Testis (tissue), 3 donors: ENCODE data around the gene SLC52A3. TPM values are rescaled to one million over a fixed set of nuclear protein-coding genes. Genes with fewer than 3 reads are reported as not detected.
A peak's percentile ranks its signal among the peaks of the same experiment; 100 is the strongest.

Experiments
- DNase-seq: peaks from one replicate; pipeline ENCODE4 v3.0.0-alpha.2; 2019
- H3K27ac ChIP-seq, 2 donors: fragments of 200-600 bp; sonication (generic); one replicate each; pipeline ENCODE4 v1.5.1; 2019
- H3K27me3 ChIP-seq: fragments of 200-600 bp; sonication (generic); one replicate; pipeline ENCODE4 v1.5.1; 2019
- H3K36me3 ChIP-seq: fragments of 200-600 bp; sonication (generic); one replicate; pipeline ENCODE4 v1.5.1; 2017; ENCODE audit warnings: low read depth; ENCODE audit errors: missing control alignments
- H3K4me1 ChIP-seq: fragments of 200-600 bp; sonication (generic); one replicate; pipeline ENCODE4 v1.5.1; 2019
- H3K4me3 ChIP-seq, 2 donors: fragments of 200-600 bp; sonication (generic); one replicate each; pipeline ENCODE4 v1.5.1; 2017 to 2019
- H3K9me3 ChIP-seq: fragments of 200-600 bp; sonication (generic); one replicate; pipeline ENCODE4 v1.5.1; 2017
- POLR2A ChIP-seq: fragments of 450-650 bp; IDR thresholded peaks from one replicate; pipeline ENCODE4 v1.6.1; 2017; ENCODE audit warnings: antibody characterized with exemption, mild to moderate bottlenecking, moderate library complexity
- WGBS, 2 donors: methylation state at CpG; one replicate each; pipeline ENCODE4 v1.1.5; 2018; 5-methylcytosine and 5-hydroxymethylcytosine counted together
- intact Hi-C: fragments of 100-400 bp; cut with DNase I; formaldehyde crosslinking; loops from one replicate; pipeline ENCODE4 v1.15.1; 2023; ENCODE audit warnings: low total_unique reads
- polyA plus RNA-seq: library from polyadenylated mRNA; stranded (reverse); fragments of 350-450 nt; fragmentation: Illumina TruSeq; extraction: RNeasy Lipid Tissue Mini Kit (QIAGEN cat#74804); gene quantifications from one replicate; pipeline ENCODE4 v1.2.3, GENCODE V29; 2014; ENCODE audit warnings: low read depth, low replicate concordance; ENCODE audit not compliant: insufficient read depth
- total RNA-seq, 2 donors: library from RNA; depleted of rRNA; stranded (reverse); fragments of >200 nt; gene quantifications; one replicate each; pipeline ENCODE4 v1.2.3, GENCODE V29; 2016
- TF ChIP-seq, protein P1 (sequence below), 3 experiments: fragments of 450-650 bp in 2 of 3; fragments of 200-600 bp in 1 of 3; sonication (generic) in 1 of 3; IDR thresholded peaks; one replicate each; pipeline ENCODE4 v1.5.1; 2016 to 2019; ENCODE audit warnings: antibody characterized with exemption in 3 of 3, mild to moderate bottlenecking in 2 of 3, moderate library complexity in 1 of 3

Gene SLC52A3
- total and polyA plus RNA-seq, 3 donors from 2014 or later, result 130 to 247 (median 187) TPM

DNA sequence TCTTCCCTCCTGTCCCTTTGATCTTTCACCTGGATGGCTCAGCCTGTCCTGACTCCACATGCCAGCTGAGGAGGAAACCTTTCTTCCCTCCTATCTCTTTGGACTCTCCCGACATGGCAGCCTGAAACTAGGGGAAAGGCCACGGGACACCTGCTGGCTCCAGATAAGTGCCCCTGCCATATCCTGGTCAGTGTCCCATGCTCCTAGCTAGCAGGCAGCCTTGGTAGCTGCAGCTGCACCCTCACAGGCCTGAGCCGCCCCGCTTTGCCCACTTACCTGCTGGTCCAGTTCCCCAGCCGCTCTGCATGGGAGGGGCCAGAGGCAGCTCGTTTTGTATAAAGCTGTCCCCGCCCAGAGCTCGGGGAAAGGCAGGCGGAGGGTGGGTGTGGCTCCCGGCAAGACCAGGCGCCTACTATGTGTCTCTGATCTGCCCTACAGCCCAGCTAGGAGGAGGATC, 7.4 kb upstream of the SLC52A3 start:
- WGBS, 2 donors, result 41 to 50% methylated on average over 11 of the region's 11 CpGs
- H3K9me3 ChIP-seq, result no peaks in the 10 kb centered on the region
- intact Hi-C loops, result no loop called here

DNA sequence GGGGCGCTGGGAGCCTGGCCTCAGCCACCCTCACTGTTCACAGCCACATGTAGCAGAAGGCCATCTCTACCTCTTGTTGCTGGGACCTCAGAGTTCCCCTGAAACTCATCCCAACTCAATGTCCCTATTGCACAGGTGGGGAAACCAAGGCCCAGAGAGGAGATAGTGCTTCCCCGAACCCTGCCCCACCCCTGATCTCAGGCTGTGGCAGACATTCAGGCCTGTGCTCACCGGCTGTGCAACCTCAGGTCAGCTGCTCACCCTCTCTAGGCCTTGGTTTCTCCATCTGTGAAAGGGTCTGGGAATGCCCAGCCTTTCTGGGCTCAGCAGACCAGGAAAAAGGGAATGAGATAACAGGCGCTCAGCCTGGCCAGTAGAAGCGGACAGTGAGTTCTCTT, 6.4 kb upstream of the SLC52A3 start:
- Histone ChIP-seq H3K27ac (peak overlapping the region in 1 of 2 donors; percentile 15), H3K4me1 (peaks cover 11% of the 10 kb centered on the region), H3K9me3 (no peaks in the 10 kb centered on the region), H3K27me3 (no peaks in the 10 kb centered on the region), H3K36me3 (no peaks in the 10 kb centered on the region), H3K4me3 (peak overlapping the region in 1 of 2 donors; percentile 58)
- no peak for TF ChIP-seq POLR2A
- TF ChIP-seq, protein P1, sequence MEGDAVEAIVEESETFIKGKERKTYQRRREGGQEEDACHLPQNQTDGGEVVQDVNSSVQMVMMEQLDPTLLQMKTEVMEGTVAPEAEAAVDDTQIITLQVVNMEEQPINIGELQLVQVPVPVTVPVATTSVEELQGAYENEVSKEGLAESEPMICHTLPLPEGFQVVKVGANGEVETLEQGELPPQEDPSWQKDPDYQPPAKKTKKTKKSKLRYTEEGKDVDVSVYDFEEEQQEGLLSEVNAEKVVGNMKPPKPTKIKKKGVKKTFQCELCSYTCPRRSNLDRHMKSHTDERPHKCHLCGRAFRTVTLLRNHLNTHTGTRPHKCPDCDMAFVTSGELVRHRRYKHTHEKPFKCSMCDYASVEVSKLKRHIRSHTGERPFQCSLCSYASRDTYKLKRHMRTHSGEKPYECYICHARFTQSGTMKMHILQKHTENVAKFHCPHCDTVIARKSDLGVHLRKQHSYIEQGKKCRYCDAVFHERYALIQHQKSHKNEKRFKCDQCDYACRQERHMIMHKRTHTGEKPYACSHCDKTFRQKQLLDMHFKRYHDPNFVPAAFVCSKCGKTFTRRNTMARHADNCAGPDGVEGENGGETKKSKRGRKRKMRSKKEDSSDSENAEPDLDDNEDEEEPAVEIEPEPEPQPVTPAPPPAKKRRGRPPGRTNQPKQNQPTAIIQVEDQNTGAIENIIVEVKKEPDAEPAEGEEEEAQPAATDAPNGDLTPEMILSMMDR (IDR thresholded peaks at IDR 0.05), result no peak
- intact Hi-C loops, result no loop called here
- 45 to 62% methylated on average over 5 of the region's 5 CpGs for WGBS, 2 donors
- DNase-seq, result no peak

More for the DNA sequence above, 7.4 kb upstream of the SLC52A3 start:
- Histone ChIP-seq H3K4me3 (peak overlapping the region in 1 of 2 donors; percentile 58), H3K27me3 (no peaks in the 10 kb centered on the region), H3K36me3 (no peaks in the 10 kb centered on the region), H3K4me1 (peaks cover 5% of the 10 kb centered on the region), H3K27ac (no peak overlapping the region)
- TF ChIP-seq POLR2A, result no peak
- peak; percentile 78 for DNase-seq

DNA sequence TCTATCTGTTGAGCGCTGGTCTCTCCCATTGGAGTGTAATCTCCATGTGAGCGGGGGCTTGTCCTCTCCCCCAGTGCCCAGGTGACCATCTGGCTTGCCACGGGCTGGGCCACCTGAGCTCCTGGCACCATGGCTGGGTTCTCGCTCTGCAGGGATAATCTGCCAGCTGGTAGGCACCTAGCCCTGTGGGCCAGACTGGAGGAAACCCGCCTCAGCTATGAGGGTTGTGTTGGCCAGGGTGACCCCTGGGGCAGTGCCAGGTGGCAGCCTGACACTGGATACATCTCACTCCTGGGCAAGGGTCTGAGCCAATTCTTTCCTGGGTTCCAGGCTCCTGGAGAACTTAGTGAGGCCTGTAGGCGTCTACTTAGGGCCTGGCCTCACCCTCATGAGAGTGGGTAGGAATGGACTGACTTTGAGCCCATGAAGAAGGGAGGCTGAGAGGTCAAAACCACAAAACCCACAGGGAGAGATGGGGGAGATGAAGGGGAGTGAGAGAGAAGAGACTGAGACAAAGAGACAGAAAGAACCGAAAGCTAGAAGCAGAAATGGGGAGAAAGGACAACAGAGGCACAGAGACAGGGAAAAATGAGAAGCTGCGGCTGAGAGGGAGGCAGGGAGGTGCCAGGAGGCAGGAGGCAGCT, 5.8 kb upstream of the SLC52A3 start:
- no peak for TF ChIP-seq POLR2A
- TF ChIP-seq, protein P1 (IDR thresholded peaks at IDR 0.05), result no peak
- Histone ChIP-seq H3K27me3 (no peaks in the 10 kb centered on the region), H3K4me1 (peaks cover 7% of the 10 kb centered on the region), H3K4me3 (peak overlapping the region in 1 of 2 donors; percentile 58), H3K9me3 (no peaks in the 10 kb centered on the region), H3K36me3 (no peaks in the 10 kb centered on the region), H3K27ac (peak overlapping the region in 1 of 2 donors; percentile 15)
- WGBS, 2 donors, result 67 to 77% methylated on average over 7 of the region's 8 CpGs
- DNase-seq, result no peak
- intact Hi-C loops, result no loop called here

DNA sequence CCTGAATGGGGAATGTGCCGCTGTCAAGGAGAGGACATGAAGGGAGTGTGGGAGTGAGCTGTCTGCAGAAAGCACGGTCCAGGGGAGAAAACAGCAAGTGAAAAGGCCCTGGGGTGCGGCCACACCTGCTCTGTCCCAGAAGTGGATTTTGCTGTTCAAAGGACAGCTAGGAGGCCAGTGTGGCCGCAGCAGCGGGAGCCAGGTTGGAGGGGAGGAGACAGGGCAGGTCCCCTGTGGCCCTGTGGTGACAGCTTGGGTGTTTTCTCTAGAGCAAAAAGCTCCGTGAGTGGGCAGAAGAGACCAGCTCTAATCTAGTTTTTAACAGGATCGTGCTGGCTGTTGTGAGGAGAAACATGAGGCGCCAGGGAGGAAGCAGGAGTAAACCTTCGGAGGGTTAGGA, 4.5 kb upstream of the SLC52A3 start:
- no peak for TF ChIP-seq POLR2A
- TF ChIP-seq, protein P1 (IDR thresholded peaks at IDR 0.05), result no peak
- Histone ChIP-seq H3K27me3 (no peaks in the 10 kb centered on the region), H3K27ac (no peak overlapping the region), H3K4me1 (peaks cover 6% of the 10 kb centered on the region), H3K4me3 (no peak overlapping the region), H3K9me3 (no peaks in the 10 kb centered on the region), H3K36me3 (no peaks in the 10 kb centered on the region)
- 63 to 67% methylated on average over 9 of the region's 9 CpGs for WGBS, 2 donors
- intact Hi-C loops, result no loop called here
- DNase-seq, result no peak

DNA sequence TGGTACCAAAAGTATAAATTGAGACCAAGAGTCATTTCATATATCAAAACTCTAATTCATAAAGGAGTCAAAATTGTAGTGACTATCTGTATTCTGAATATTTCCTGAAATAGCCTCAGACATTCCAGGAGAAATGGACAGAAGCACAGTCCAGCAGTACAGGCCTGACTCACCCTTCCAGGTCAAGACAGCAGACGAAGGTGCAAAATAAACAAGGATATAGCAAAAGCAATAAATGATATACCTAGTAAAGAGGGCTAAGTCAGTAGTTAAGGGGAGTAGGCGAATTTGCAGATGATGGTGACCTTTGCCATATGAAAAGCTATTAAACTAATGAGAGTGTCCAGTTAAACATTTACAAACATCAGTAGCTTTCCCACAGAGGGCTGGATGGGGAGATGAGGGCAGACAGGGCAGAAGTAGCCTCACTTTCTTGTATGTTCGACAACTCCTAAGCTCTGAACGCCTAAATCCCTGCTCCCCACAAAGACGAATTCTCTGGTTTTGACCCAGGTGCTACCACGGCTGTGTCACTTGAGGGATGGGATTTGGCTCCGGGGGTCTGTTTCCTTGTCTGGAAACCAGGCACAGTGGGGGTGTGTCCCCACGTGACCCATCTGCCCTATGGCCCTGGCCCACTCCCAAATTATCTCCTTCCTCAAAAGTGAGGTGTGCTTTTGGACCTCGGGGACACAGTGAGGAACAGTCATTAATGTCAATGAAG, 3.6 kb upstream of the SLC52A3 start:
- intact Hi-C loops, result no loop called here
- TF ChIP-seq POLR2A, result no peak
- TF ChIP-seq, protein P1 (IDR thresholded peaks at IDR 0.05), result no peak
- no peak for DNase-seq
- H3K27ac ChIP-seq, result no peak overlapping the region
- peaks cover 6% of the 10 kb centered on the region for H3K4me1 ChIP-seq
- no peaks in the 10 kb centered on the region for H3K36me3 ChIP-seq
- H3K27me3 ChIP-seq, result no peaks in the 10 kb centered on the region
- WGBS, 2 donors, result 63 to 74% methylated on average over 9 of the region's 9 CpGs
- H3K9me3 ChIP-seq, result no peaks in the 10 kb centered on the region
- H3K4me3 ChIP-seq, result no peak overlapping the region
